DMS 273 (cell line): ENCODE results near the gene PHOSPHO2.

Source experiments
- DNase-seq: peaks from one replicate; lab custom pipeline; 2025; ENCODE audit not compliant: unreplicated experiment; lab: John Stamatoyannopoulos, UW

The PHOSPHO2 gene, protein sequence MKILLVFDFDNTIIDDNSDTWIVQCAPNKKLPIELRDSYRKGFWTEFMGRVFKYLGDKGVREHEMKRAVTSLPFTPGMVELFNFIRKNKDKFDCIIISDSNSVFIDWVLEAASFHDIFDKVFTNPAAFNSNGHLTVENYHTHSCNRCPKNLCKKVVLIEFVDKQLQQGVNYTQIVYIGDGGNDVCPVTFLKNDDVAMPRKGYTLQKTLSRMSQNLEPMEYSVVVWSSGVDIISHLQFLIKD

DNA sequence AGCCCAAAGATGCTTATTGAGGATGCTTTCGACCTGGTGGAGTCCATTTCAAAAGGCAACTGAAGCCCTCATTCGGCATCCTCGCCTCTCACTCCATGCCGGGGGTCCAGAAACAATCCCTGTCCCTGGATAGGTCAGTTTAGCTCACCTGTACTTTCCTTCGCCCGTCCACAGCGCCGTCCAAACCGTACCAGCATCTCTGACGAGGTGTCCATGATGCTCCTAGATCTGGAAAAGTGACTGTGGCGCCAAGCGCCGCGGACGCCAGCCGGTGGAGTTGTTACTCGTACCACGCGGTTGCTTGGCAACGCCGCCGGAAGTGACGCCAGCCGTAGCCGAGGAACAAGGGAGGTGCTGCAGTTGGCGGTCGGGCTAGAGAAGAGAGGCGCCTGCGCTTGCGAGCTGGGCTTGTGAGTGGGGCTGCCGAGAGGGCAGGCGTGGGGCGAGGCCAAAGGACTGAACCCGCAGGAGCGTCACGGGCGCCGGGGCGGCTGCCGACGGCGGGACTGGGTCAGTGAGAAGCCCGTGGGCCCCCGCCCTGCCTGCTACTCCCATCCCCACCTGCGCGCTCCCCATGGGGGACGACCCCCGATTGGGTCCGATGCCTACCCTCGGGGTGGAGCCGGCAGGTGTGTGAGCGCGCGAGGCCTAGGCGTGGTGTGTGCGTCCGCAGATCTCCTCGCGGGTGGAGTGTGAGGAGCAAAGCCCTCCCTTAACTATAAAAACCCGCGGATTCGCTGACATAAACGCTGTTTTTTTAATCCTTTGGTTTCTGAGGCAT is at the start of gene PHOSPHO2, which contains the start of gene CFAP210:
Gene PHOSPHO2, plus strand, starts transcription at position 357 of the 781 bp plus-strand sequence. CDS start 6,503 bp downstream, outside the sequence.
Gene CFAP210, minus strand, starts transcription at position 293 of the 781 bp plus-strand sequence. Its CDS starts 78 bp downstream, at position 215.
- DNase-seq = peak; percentile 99

DNA sequence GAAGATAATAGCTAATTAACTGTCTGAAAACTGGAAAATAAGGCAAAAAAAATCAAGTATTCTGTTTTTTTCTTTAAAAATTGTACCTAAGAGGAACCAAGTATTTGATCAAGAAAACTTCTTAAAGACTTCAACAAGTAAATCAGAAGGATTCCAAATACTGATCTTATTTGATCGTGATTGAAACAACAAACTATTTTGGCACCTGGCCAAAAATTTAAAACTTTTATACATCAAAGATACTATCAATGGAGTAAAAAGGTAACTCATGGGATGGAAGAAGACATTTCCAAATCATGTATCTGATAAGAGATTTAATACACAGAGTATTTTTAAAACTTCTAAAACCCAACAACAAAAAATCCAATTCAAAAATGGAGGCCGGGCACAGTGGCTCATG is 46.8 kb upstream of the PHOSPHO2 start:
- DNase-seq = no peak

DNA sequence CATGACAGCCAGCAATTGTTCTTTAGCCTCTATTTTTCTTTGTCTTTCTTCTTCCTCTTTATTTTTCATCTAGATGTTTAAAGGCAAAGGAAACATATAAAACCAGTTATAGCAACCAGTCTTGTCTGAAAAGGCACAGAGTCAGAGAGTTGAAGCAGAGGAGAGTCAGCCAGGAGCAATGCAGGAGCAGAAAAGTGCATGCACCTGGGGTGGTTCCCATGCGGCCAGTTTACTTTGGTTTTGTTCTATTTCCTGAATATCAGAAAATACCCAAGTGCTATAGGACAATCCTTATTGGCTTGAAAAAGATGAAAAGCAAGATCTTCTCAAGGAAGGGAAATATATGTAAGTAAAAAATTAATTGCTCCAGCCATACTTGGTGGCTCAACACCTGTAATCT is 45.0 kb upstream of the PHOSPHO2 start:
- no peak for DNase-seq

DNA sequence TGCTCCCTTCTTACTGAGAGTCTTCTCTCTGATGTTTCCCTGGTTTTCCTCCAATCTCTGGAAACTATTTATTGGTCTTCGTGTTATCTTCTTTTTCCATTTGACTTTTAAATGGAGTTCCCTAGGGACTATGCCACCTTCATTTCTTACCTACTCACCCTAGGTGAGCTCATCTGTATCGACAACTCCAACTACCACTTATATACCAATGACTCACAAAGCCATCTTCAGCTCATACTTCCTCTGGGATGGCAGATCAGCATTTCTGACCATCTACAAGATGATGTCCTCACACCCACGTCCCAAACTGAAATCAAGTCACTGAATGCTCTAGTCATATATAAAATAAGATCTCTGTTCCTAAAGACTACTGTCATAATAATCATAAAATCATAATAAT is 40.6 kb upstream of the PHOSPHO2 start:
- no peak for DNase-seq

DNA sequence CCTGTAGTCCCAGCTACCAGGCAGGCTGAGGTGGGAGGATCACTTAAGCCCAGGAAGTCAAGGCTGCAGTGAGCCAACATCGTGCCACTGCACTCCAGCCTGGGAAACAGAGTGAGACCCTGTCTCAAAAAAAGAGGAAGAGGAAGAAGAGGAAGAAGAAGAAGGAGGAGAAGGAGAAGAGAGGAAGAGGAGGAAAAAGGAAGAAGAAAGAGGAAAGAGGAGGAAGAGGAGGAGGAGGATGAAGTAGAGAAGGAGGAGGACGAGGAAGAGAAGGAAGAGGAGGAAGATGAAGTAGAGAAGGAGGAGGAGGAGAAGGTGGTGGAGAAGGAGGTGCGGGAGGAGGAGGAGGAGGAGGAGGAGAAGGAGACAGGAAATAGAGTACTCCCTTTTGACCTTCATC is 38.1 kb upstream of the PHOSPHO2 start:
- DNase-seq = no peak

DNA sequence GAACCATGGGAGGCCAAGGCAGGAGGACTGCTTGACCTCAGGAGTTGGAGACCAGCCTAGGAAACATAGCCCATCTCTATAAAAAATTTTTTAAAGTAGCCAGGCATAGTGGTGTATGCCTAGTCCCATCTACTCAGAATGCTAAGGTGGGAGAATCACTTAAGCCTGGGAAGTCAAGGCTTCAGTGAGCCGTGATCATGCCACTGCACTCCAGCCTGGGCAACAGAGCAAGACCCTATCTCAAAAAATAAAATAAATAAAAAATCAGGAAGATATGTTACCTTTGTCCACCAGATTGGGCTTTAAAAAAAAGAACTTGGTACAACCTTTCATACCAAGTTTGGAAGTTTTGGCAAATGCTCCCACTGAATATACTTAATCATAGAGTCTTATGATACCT is 35.4 kb upstream of the PHOSPHO2 start:
- no peak for DNase-seq

DNA sequence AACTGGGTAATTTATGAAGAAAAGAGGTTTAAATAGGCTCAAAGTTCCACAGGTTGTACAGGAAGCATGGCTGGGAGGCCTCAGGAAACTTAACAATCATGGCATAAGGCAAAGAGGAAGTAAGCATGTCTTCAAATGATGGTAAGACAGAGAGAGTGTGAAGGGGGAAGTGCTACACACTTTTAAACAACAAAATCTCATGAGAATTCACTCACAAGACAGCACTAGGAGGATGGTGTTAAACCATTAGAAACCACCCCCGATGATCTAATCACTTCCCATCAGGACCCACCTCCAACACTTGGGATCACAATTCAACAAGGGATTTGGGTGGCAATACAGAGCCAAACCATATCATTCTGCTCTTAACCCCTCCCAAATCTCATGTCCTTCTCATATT is 34.9 kb upstream of the PHOSPHO2 start:
- DNase-seq = no peak

DNA sequence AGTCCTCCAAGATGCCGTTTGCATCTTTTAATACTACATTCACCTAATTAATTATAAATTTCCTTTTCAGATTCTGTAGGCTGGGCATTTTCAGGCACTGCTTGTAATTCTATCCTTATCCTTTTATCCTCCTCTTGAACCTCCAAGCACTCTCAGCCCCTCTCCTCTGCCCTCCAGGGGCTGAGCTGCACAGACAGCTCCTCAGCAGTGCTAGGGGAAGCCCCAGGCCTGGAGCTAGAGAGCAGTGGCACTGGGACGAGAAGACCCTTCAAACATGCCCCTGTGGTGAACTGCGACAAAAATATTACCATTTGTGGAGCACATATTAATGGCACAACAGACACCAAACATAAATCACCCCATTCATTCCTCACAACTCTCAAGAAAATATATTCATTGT is 33.0 kb upstream of the PHOSPHO2 start:
- no peak for DNase-seq

DNA sequence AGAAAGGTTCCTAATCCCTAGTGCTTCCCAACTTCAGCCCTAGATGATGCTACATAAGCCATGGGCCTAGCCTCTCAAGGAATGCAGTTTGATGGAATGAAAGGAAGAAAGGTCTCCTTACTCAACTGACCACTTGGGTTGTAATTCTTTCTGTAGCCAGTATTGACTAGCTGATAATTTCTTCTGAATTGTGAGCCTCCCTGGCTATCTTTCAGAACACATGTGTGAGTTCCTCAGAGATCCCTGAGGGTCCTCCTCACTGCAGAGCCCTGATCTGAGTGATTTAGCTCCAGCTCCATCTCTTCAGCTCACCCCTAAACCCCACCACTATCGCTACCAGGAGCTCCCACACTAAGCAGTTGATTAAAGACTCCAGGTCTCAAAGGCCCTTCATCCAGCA is 31.5 kb upstream of the PHOSPHO2 start:
- DNase-seq = no peak

DNA sequence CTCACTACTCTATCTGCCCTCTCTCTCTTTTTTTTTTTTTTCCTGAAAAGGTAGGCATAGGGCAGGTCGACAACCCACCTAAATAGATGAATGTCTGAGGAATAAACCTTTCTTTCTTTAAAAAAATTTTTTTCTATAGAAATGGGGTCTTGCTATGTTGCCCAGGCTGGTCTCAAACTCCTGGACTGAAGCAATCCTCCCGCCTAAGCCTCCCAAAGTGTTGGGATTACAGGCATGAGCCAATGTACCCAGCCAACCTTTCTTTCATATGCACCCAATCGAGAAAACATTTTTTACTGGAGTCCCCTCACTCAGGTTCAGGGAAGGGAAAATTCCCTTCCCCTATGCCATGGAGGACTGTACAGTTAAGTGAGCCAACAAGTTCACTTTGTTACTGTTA is 31.0 kb upstream of the PHOSPHO2 start:
- no peak for DNase-seq

DNA sequence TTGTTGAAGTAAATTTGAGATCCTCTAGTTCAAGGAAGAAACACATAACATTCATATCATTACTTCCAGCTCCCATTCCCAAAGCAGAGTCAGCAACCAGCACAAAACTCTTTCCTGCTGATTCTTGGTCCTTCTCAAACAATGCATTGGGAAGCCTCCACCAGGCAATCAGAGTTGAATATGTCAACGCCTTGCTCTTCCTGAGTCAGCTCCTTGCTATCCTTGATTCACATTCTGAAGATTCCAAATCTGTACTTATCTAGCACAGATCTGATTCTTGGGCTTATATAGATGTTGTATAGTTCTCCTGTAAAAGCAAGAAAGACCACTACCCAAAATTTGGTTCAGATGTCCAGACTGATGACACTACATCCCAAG is 29.7 kb upstream of the PHOSPHO2 start:
- no peak for DNase-seq

DNA sequence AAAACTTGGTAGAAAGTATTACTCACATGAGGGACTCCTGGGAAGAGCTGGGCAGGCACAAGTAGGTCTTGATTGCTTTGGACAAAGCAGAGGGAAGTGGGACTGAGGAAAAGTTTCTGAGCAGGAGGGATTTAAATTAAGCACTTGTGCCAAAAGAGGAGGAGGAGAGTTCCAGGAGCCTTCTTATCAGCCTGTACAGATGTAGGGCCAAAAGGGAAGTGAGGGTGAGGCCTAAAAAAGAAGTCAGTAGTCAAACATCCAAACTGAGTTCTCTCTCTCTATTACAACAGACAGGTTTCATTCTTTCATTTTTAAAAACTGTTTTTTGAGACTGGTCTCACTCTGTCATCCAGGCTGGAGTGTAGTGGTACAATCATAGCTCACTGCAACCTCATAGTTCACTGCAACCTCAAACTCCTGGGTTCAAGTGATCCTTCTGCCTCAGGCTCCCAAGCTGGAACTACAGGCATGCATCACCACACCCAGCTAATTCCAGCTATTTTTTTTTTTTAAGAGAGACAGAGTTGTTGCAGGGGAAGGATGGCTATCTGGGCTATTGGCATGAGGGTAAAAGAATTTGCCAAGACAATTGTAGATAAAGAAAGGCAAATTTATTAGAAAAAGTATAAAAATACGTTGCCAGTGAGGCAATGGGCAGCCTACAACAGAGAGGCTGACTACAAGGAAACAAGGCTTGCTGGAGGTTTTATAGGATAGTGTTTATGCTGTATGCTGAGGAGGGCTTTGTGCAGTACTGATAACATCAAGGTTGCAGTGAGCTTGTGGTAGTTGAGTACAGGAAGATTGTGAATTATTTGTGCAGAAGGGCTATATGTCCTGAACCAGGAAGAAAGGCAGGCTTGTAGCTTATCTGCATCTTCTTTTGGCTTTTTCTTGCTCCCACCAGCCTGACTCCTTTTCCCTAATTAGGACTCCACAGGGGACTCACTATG is 29.0 kb upstream of the PHOSPHO2 start:
- no peak for DNase-seq

DNA sequence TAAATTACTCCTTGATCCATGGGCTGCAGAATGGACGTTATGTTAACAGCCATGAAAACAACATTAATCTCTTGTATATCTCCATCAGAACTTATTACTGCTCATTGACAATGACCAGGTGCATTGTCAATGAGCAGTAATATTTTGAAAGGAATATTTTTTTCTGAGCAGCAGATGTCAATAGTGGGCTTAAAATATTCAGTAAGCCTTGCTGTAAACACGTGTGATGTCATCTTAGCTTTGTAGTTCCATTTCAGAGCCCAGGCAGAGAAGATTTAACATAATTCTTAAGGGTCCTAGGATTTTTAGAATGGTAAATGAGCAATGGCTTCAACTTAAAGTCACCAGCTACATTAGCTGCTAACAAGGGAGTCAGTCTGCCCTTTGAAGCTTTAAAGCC is 26.7 kb upstream of the PHOSPHO2 start:
- peak; percentile 9 for DNase-seq

DNA sequence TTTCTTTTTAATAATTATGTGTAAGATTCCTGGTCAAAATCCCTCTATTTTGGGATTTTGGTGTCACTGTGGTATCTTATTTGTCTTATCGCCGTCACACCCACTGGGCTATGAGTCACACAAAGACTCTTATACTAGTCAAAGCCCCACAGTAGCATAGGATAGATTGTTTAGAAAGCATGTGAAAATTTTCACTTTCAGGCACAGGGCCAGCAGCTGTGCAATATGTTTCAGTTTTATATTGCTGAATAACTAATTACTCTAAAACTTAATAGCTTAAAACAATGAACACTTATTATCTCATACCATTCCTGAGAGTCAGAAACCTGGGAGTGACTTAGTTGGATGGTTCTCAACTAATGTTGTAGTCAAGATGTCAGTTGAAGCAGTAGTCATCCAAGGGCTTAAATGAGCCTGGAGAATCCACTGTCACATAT is 24.0 kb upstream of the PHOSPHO2 start:
- DNase-seq = no peak

DNA sequence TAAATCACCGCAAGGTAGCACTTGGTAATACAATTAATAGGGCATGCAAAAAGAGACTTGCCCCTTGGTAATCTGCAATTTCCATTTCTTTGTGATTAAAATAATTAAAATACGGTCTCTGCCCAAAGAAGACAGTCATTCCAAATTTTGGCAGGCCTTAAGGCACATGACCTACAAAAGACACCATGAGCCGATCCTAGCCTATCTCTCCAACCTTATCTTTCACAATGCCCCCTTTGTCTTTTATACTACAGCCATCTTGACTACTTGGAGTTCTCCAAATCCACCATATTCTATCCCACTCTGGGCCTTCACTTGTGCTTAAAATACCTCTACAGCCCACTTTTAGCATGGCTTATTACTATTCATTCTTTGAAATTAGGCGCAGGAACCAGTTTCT is 23.3 kb upstream of the PHOSPHO2 start:
- no peak for DNase-seq

DNA sequence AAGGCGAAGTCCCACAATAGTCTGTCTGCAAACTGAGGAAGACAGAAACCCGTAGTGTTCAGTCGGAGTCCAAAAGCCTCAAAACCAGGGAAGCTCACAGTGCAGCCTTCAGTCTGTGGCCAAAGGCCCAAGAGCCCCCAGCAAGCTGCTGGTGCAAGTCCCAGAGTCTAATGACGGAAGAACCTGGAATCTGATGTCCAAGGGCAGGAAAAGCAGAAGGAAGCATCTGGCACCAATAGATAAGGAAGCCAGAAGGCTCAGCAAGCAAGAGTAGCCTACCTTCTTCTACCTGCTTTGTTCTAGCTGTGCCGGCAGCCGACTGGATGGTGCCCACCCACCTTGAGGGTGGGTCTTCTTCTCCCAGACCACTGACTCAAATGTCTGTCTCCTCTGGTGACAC is 21.9 kb upstream of the PHOSPHO2 start:
- no peak for DNase-seq

DNA sequence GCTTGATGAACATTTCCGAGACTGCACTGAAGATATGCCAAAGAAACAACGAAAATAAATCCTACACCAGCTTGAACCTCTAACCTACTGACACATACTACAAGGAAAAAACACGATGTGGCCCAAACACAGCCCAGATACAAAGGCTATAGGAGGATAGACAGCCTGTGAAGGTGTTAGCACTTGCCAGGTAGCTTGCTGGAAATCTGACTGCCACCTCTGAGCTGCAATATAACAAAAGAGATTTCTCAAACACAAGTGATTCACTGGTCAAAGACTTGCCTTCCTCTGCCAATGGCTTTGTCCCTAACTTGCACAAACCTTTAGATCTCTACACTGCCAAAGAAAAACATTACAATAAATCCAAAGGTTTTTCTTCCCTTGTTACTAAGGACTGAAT is 21.2 kb upstream of the PHOSPHO2 start:
- DNase-seq = no peak

DNA sequence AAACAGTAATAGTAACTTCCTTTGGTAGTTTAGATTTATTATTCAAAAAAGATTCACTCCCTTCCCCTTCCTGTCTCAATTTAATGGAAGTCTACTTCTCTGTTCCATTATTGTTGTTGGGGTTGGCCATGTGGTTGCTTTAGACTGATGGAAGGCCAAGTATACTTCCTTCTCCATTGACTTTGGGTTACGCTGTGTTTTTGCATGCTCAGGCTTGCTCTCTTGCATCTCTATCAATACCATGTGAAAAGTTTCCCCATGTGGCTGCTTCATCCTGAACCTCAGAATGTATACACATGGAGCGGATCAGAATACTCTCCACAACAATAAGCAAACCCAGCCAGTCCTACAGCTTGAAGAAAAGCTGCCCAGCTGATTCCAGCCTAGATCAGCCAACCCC is 20.3 kb upstream of the PHOSPHO2 start:
- DNase-seq = no peak

DNA sequence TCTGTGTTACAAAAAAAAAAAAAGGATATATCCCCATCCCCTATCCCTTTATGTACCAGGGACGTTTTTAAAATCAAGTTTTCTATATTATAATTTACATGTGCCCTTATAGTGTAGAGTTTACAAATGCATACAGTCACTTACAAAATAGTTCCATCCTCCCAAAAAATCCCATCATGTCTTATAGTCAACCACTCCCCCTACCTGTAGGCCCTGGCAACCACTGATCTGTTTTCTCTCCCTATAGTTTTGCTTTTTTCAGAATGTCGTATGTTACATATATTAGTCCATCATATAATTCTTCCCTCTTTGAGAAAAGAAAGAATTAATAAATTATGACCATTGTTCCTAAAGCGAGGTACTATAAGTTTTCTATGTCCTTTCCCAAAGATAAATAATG is 17.9 kb upstream of the PHOSPHO2 start:
- DNase-seq = no peak

DNA sequence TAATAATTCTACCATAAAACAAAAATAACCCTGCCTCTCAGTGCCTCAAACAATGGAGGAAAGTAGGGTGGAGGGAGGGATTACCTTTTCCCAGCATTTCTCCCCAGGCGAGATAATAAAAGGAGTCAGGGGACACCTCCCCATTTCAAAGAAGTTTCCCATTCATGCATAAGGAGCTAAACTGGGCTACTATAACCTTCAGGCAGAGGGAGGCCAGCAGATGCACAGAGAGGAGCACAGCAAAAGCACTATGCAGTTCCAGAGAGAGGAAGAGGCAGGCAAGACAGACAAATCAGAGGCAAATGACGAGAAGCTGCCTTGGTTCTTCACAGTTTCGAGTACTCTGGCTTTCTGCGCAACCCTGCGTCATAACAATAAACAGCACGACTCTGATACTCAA is 17.4 kb upstream of the PHOSPHO2 start:
- DNase-seq = no peak

DNA sequence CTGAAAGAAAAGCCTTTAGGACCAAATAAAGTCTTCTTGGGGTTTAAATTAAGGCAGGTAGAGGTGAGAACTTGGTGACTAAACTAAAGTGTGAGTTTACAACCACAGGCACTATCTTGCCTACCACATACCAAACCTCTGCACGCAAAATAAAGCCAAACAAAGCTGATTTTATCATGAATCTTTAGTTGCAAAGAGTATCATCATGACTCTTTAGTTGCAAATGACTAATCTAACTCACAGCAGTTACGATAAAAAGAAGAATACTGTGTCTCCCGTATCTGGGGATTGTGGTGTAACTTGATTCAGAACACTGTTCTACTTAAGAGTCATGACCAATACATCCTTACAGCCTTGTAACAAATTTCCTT is 11.2 kb upstream of the PHOSPHO2 start:
- no peak for DNase-seq
